A549 (cell line): ENCODE data around the gene ENTREP1. TPM values are rescaled to one million over a fixed set of nuclear protein-coding genes. Genes with fewer than 3 reads are reported as not detected.

Experiments used
- ATAC-seq, 2 experiments: fragments of 200-7000 bp in 1 of 2; fragments of >200 bp in 1 of 2; cut with Nextera tagmentation in 1 of 2; cut with Tn5 transposase in 1 of 2; 3 replicates each; pipeline versions ENCODE4 v1.8.0 to v1.9.1; 2018 to 2020; ENCODE audit warnings: mild to moderate bottlenecking in 1 of 2, moderate library complexity in 1 of 2
- CTCF ChIA-PET: fragments of 300-600 bp; sonication (Branson Sonifier 250); formaldehyde crosslinking; extraction: SDS; loops from one replicate; lab custom pipeline; 2021; ENCODE audit warnings: antibody characterized with exemption, inconsistent platforms; lab: Yijun Ruan, JAX
- POLR2A ChIA-PET: fragments of 350-600 bp; formaldehyde crosslinking; extraction: SDS; loops from one replicate; lab custom pipeline; 2021; ENCODE audit warnings: antibody characterized with exemption, inconsistent platforms; lab: Yijun Ruan, JAX
- DNase-seq, 2 experiments: peaks; one replicate each; pipeline versions ENCODE4 v3.0.0 to v3.0.0-alpha.2; 2011 to 2016; ENCODE audit warnings: low read depth in 1 of 2, low spot score in 1 of 2
- FAIRE-seq: peaks from 2 replicates; lab custom pipeline; 2011; peaks lifted over from hg19 to GRCh38; lab: Jason Lieb, UNC
- H3K27ac ChIP-seq, 2 experiments: fragments of >200 bp; sonication (Bioruptor Twin); formaldehyde crosslinking; 3 replicates each; pipeline ENCODE4 v1.5.1; 2016 to 2017
- H3K4me1 ChIP-seq: fragments of >200 bp; sonication (Bioruptor Twin); formaldehyde crosslinking; 3 replicates; pipeline ENCODE4 v1.6.1; 2016
- H3K4me2 ChIP-seq: fragments of >200 bp; sonication (Bioruptor Twin); formaldehyde crosslinking; 3 replicates; pipeline ENCODE4 v1.6.1; 2016
- H3K4me3 ChIP-seq: fragments of >200 bp; sonication (Bioruptor Twin); formaldehyde crosslinking; 3 replicates; pipeline ENCODE4 v1.5.1; 2016
- H3K9me3 ChIP-seq: fragments of >200 bp; sonication (Bioruptor Twin); formaldehyde crosslinking; 3 replicates; pipeline ENCODE4 v1.6.1; 2016
- ATOH8 ChIP-seq: fragments of 250-450 bp; sonication (Bioruptor Pico); IDR thresholded peaks from 2 replicates; pipeline ENCODE4 v1.5.0; 2020; ENCODE audit warnings: low read depth, mild to moderate bottlenecking, moderate library complexity
- BCL3 ChIP-seq: fragments of >200 bp; sonication (Bioruptor Twin); formaldehyde crosslinking; IDR thresholded peaks from 3 replicates; pipeline ENCODE4 v1.6.1; 2016
- CBX2 ChIP-seq: fragments of 200-600 bp; sonication (generic); IDR thresholded peaks from 2 replicates; pipeline ENCODE4 v1.6.1; 2016; ENCODE audit warnings: low read depth, mild to moderate bottlenecking, borderline replicate concordance
- CEBPB ChIP-seq, 2 experiments: fragments of >200 bp in 1 of 2; sonication (Bioruptor Twin) in 1 of 2; formaldehyde crosslinking in 1 of 2; IDR thresholded peaks; 2 replicates each; pipeline ENCODE4 v1.6.1; 2012 to 2016
- CHD4 ChIP-seq: fragments of 200-600 bp; sonication (generic); IDR thresholded peaks from 2 replicates; pipeline ENCODE4 v1.6.1; 2016; ENCODE audit warnings: antibody characterized with exemption, mild to moderate bottlenecking, borderline replicate concordance
- CTCF ChIP-seq: fragments of >200 bp; sonication (Bioruptor Twin); formaldehyde crosslinking; IDR thresholded peaks from 3 replicates; pipeline ENCODE4 v1.5.1; 2016
- EHF ChIP-seq: fragments of 250-450 bp; sonication (Bioruptor Pico); IDR thresholded peaks from 2 replicates; pipeline ENCODE4 v1.5.0; 2020; ENCODE audit warnings: mild to moderate bottlenecking
- FOXS1 ChIP-seq: fragments of 250-450 bp; sonication (Bioruptor Pico); IDR thresholded peaks from 2 replicates; pipeline ENCODE4 v1.5.0; 2020; ENCODE audit warnings: mild to moderate bottlenecking, moderate library complexity
- GATA3 ChIP-seq: IDR thresholded peaks from 2 replicates; pipeline ENCODE4 v1.6.1; 2012; ENCODE audit warnings: borderline replicate concordance
- HOXA7 ChIP-seq: fragments of 250-450 bp; sonication (Bioruptor Pico); IDR thresholded peaks from 2 replicates; pipeline ENCODE4 v1.5.0; 2020; ENCODE audit warnings: mild to moderate bottlenecking, moderate library complexity
- HOXB13 ChIP-seq: fragments of 250-450 bp; sonication (Bioruptor Pico); IDR thresholded peaks from 2 replicates; pipeline ENCODE4 v1.5.0; 2020; ENCODE audit warnings: low read depth, mild to moderate bottlenecking, moderate library complexity
- HOXB5 ChIP-seq: fragments of 250-450 bp; sonication (Bioruptor Pico); IDR thresholded peaks from 2 replicates; pipeline ENCODE4 v1.5.0; 2020; ENCODE audit warnings: mild to moderate bottlenecking, moderate library complexity
- JUN ChIP-seq, 2 experiments: fragments of >200 bp; sonication (Bioruptor Twin); formaldehyde crosslinking; IDR thresholded peaks; 2 replicates in 1 of 2; 3 replicates in 1 of 2; pipeline ENCODE4 v1.6.1; 2016 to 2017
- JUNB ChIP-seq: fragments of >200 bp; sonication (Bioruptor Twin); formaldehyde crosslinking; IDR thresholded peaks from 2 replicates; pipeline ENCODE4 v1.6.1; 2016
- MAFK ChIP-seq: fragments of 450-650 bp; IDR thresholded peaks from 2 replicates; pipeline ENCODE4 v1.6.1; 2014; ENCODE audit not compliant: partially characterized antibody
- MAX ChIP-seq: IDR thresholded peaks from 2 replicates; pipeline ENCODE4 v1.6.1; 2012
- NFE2L2 ChIP-seq: fragments of 150-350 bp; conservative IDR thresholded peaks from 2 replicates; pipeline ENCODE4 v1.6.1; 2014; ENCODE audit warnings: low read length
- NPAS2 ChIP-seq: fragments of 250-450 bp; sonication (Bioruptor Pico); IDR thresholded peaks from 2 replicates; pipeline ENCODE4 v1.8.0; 2022; ENCODE audit warnings: mild to moderate bottlenecking, moderate library complexity, borderline replicate concordance
- POLR2A ChIP-seq: IDR thresholded peaks from 2 replicates; pipeline ENCODE4 v1.6.1; 2012; ENCODE audit warnings: mild to moderate bottlenecking, low read length
- POLR2AphosphoS2 ChIP-seq: conservative IDR thresholded peaks from 2 replicates; pipeline ENCODE4 v1.6.1; 2012; ENCODE audit warnings: low read length, improper control_type of control experiment, inconsistent platforms
- RAD21 ChIP-seq, 2 experiments: fragments of >200 bp in 1 of 2; sonication (Bioruptor Twin) in 1 of 2; formaldehyde crosslinking in 1 of 2; IDR thresholded peaks in 1 of 2; conservative IDR thresholded peaks in 1 of 2; 2 replicates in 1 of 2; 3 replicates in 1 of 2; pipeline ENCODE4 v1.6.1; 2012 to 2018; ENCODE audit warnings: inconsistent platforms in 1 of 2
- RCOR1 ChIP-seq: fragments of 150-350 bp; IDR thresholded peaks from 2 replicates; pipeline ENCODE4 v1.6.1; 2014; ENCODE audit warnings: antibody characterized with exemption, low read length, low read depth
- RFX5 ChIP-seq: fragments of 450-650 bp; IDR thresholded peaks from 2 replicates; pipeline ENCODE4 v1.7.1; 2014; ENCODE audit warnings: antibody characterized with exemption, mild to moderate bottlenecking, moderate library complexity
- SREBF2 ChIP-seq: fragments of 450-650 bp; IDR thresholded peaks from 2 replicates; pipeline ENCODE4 v1.6.1; 2014; ENCODE audit warnings: mild to moderate bottlenecking, moderate library complexity
- TP53 ChIP-seq: fragments of 250-450 bp; sonication (Bioruptor Pico); IDR thresholded peaks from 2 replicates; pipeline ENCODE4 v1.5.0; 2021; ENCODE audit warnings: mild to moderate bottlenecking, moderate library complexity
- USF2 ChIP-seq: fragments of 450-650 bp; IDR thresholded peaks from 2 replicates; pipeline ENCODE4 v1.6.1; 2014; ENCODE audit warnings: antibody characterized with exemption
- WGBS: methylation state at CpG from one replicate; pipeline ENCODE4 v1.1.6; 2017; ENCODE audit errors: missing lambda C conversion rate; 5-methylcytosine and 5-hydroxymethylcytosine counted together
- polyA plus RNA-seq, 4 experiments: library from polyadenylated mRNA; depleted of rRNA in 3 of 4; stranded (reverse); fragments of >200 nt; fragmentation: RNase III in 1 of 4; extraction: RNeasy Plus Mini Kit Qiagen cat#74134 plus additional on column Dnase treatment in 1 of 4; gene quantifications; 2 replicates in 3 of 4; 3 replicates in 1 of 4; pipeline ENCODE4 v1.2.3, GENCODE V29; 2011 to 2017

The ENTREP1 gene
- polyA plus RNA-seq, 2 of the 4 experiments (the other 2 are of a cell fraction) = 0.03 to 0.09 TPM

- Histone ChIP-seq H3K9me3 (no peaks in the 10 kb centered on the region), H3K4me3 (no peak overlapping the region), H3K27ac (no peak overlapping the region), H3K4me1 (peaks cover 2% of the 10 kb centered on the region; the same call in 1 of the 3 replicates), H3K4me2 (no peak overlapping the region)
- CTCF ChIA-PET = interaction anchor here (1.3 kb wide), 1 partner anchor 28 kb away, joined by 3 read pairs; no protein-coding TSS in a partner anchor
- TF ChIP-seq CEBPB (IDR thresholded peaks at IDR 0.05) (no peak), SREBF2 (no peak), HOXB13 (no peak), EHF (CRISPR knock-in tag) (no peak), ATOH8 (CRISPR knock-in tag) (no peak), CHD4 (no peak), RFX5 (no peak), TP53 (CRISPR knock-in tag) (no peak), RCOR1 (no peak), POLR2AphosphoS2 (no peak), CTCF (no peak)
- FAIRE-seq (no peak), DNase-seq (no peak), ATAC-seq (0 out of 6 replicates have a peak, but pooled peaks of 1 of the 2 experiments have one; percentile 38)
- WGBS = 29% methylated on average over 6 of the region's 6 CpGs
- POLR2A ChIA-PET = interaction anchor here (0.6 kb wide), 1 partner anchor 59 kb away, joined by 4 read pairs; no protein-coding TSS in a partner anchor
Observed at GRCh38 chr9:69319324-69320025, 5.5 kb upstream of the ENTREP1 start.

GRCh38 chr9:69322256-69322655, 2.8 kb upstream of the ENTREP1 start:
- ChIA-PET CTCF (no interaction called here), POLR2A (no interaction called here)
- DNase-seq (no peak), FAIRE-seq (no peak)
- Histone ChIP-seq H3K27ac (no peak overlapping the region), H3K4me2 (no peak overlapping the region), H3K9me3 (no peaks in the 10 kb centered on the region), H3K4me3 (no peak overlapping the region), H3K4me1 (peaks cover 9% of the 10 kb centered on the region; the same call in 2 of the 3 replicates)
- 65% methylated on average over 1 of the region's 1 CpG for WGBS
- TF ChIP-seq GATA3 (no peak), NFE2L2 (no peak), CEBPB (IDR thresholded peaks at IDR 0.05) (no peak), MAX (no peak), HOXA7 (no peak), HOXB5 (CRISPR knock-in tag) (no peak), JUNB (no peak), CHD4 (no peak), POLR2A (no peak), NPAS2 (no peak), HOXB13 (no peak), FOXS1 (no peak), RAD21 (conservative IDR thresholded peaks at IDR 0.05 in 1 of 2, IDR thresholded peaks at IDR 0.05 in 1 of 2) (no peak), BCL3 (no peak), CBX2 (no peak), USF2 (no peak), JUN (IDR thresholded peaks at IDR 0.05) (no peak), MAFK (no peak), ATOH8 (CRISPR knock-in tag) (no peak)
- TF ChIP-seq, all 56 proteins: peak for 0
- ATAC-seq = no peak
